Esophagus muscularis mucosa (tissue), 4 donors: ENCODE measurements around the gene SLC35E1. TPM values are rescaled to one million over a fixed set of nuclear protein-coding genes. Genes with fewer than 3 reads are reported as not detected.

Experiments used
- DNase-seq: peaks from one replicate; pipeline ENCODE4 v3.0.0-alpha.2; 2017; ENCODE audit errors: extremely low spot score
- H3K27ac ChIP-seq, 4 donors: fragments of 200-600 bp; sonication (generic); replicated peaks in 1 of 4; 1 replicate in 3 of 4; 2 replicates in 1 of 4; pipeline ENCODE4 v1.5.1; 2016 to 2019; ENCODE audit warnings: mild to moderate bottlenecking in 1 of 4
- H3K27me3 ChIP-seq, 4 donors: fragments of 200-600 bp; sonication (generic); one replicate each; pipeline versions ENCODE4 v1.5.1 to v1.6.0; 2016 to 2019
- H3K36me3 ChIP-seq, 4 donors: fragments of 200-600 bp; sonication (generic); one replicate each; pipeline ENCODE4 v1.5.1; 2016 to 2019
- H3K4me1 ChIP-seq, 4 donors: fragments of 200-600 bp; sonication (generic); one replicate each; pipeline ENCODE4 v1.5.1; 2016 to 2019
- H3K4me3 ChIP-seq, 4 donors: fragments of 200-600 bp; sonication (generic); 1 replicate in 2 of 4; 2 replicates in 2 of 4; pipeline ENCODE4 v1.5.1; 2016 to 2019; ENCODE audit warnings: mild to moderate bottlenecking in 4 of 4, moderate library complexity in 1 of 4
- H3K9me3 ChIP-seq, 4 donors: fragments of 200-600 bp; sonication (generic); 1 replicate in 3 of 4; 2 replicates in 1 of 4; pipeline ENCODE4 v1.5.1; 2016 to 2019
- CTCF ChIP-seq, 3 experiments: fragments of 200-600 bp in 2 of 3; fragments of 450-650 bp in 1 of 3; sonication (generic) in 2 of 3; IDR thresholded peaks; one replicate each; pipeline ENCODE4 v1.5.1; 2017 to 2019; ENCODE audit warnings: antibody characterized with exemption in 3 of 3, mild to moderate bottlenecking in 2 of 3, moderate library complexity in 1 of 3
- EP300 ChIP-seq: sonication (generic); formaldehyde crosslinking; IDR thresholded peaks from one replicate; pipeline ENCODE4 v1.6.1; 2017; ENCODE audit warnings: antibody characterized with exemption
- POLR2A ChIP-seq: fragments of 450-650 bp; IDR thresholded peaks from one replicate; pipeline ENCODE4 v1.6.1; 2017; ENCODE audit warnings: antibody characterized with exemption, moderate library complexity, mild to moderate bottlenecking, low read depth
- POLR2AphosphoS5 ChIP-seq, 2 donors: sonication (generic); formaldehyde crosslinking; IDR thresholded peaks; one replicate each; pipeline ENCODE4 v1.6.1; 2017; ENCODE audit warnings: antibody characterized with exemption in 2 of 2
- WGBS: methylation state at CpG from one replicate; pipeline ENCODE4 v1.1.5; 2018; 5-methylcytosine and 5-hydroxymethylcytosine counted together
- intact Hi-C: fragments of 100-400 bp; cut with DNase I; formaldehyde crosslinking; loops from one replicate; pipeline ENCODE4 v1.15.1; 2023
- total RNA-seq, 4 donors: library from RNA; depleted of rRNA; stranded (reverse); fragments of >200 nt; gene quantifications; one replicate each; pipeline versions ENCODE4 v1.1.0 to v1.2.1, GENCODE V29; 2016

The SLC35E1 gene
- total RNA-seq, 4 donors from 2014 or later: 22.8 to 39.7 (median 34.0) TPM

- no peaks in the 10 kb centered on the region for H3K27me3 ChIP-seq
- intact Hi-C loops: no loop called here
- peaks cover 90 to 100% (median 100%) of the 10 kb centered on the region in 4 donors for H3K36me3 ChIP-seq
- WGBS: 95% methylated on average over 18 of the region's 25 CpGs
- H3K9me3 ChIP-seq: no peaks in the 10 kb centered on the region
- no peak overlapping the region for H3K4me3 ChIP-seq
- no peaks in the 10 kb centered on the region for H3K4me1 ChIP-seq
- no peak overlapping the region for H3K27ac ChIP-seq
- TF ChIP-seq POLR2A (no peak), CTCF (IDR thresholded peaks at IDR 0.05) (no peak), EP300 (no peak), POLR2AphosphoS5 (IDR thresholded peaks at IDR 0.05) (no peak)
- DNase-seq: no peak
Measured at GRCh38 chr19:16522559-16523377, 49.4 kb downstream of the SLC35E1 start.

DNA sequence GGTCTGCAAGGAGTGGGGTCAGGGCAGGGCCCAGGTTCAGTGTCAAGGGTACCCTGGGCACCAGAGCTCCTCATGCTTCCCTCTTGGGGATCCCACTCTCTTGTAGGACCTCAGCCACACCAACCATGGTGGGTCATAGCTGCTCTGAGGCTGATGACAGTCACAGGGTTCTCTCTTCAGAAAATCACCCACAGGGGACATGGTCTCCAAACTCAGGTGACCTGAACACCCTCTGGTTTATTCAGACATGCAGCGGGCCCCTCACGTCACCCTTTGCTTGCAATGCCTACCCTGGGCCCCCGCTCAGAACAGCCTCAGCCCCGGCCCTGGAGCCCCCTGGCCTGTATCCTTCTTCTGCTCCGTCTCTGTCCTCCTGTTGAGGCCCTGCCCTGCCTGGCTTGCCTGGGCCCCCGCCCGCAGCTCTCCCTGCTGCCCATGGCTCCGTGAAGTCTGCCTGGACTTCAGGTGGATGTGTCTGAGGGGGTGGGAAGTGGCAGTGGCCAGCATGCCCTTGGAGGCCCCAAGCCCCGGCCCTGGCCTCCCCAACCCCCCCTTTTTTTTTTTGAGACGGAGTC lies 50.4 kb downstream of the SLC35E1 start:
- intact Hi-C loops: no loop called here
- H3K4me3 ChIP-seq: no peak overlapping the region
- no peak for TF ChIP-seq POLR2AphosphoS5 (IDR thresholded peaks at IDR 0.05)
- TF ChIP-seq EP300: no peak
- TF ChIP-seq POLR2A: no peak
- no peak for TF ChIP-seq CTCF (IDR thresholded peaks at IDR 0.05)
- WGBS: 91% methylated on average over 9 of the region's 10 CpGs
- H3K27ac ChIP-seq: no peak overlapping the region
- no peaks in the 10 kb centered on the region for H3K9me3 ChIP-seq
- H3K36me3 ChIP-seq: peaks cover 89 to 100% (median 100%) of the 10 kb centered on the region in 4 donors
- no peak for DNase-seq
- H3K27me3 ChIP-seq: no peaks in the 10 kb centered on the region
- no peaks in the 10 kb centered on the region for H3K4me1 ChIP-seq

DNA sequence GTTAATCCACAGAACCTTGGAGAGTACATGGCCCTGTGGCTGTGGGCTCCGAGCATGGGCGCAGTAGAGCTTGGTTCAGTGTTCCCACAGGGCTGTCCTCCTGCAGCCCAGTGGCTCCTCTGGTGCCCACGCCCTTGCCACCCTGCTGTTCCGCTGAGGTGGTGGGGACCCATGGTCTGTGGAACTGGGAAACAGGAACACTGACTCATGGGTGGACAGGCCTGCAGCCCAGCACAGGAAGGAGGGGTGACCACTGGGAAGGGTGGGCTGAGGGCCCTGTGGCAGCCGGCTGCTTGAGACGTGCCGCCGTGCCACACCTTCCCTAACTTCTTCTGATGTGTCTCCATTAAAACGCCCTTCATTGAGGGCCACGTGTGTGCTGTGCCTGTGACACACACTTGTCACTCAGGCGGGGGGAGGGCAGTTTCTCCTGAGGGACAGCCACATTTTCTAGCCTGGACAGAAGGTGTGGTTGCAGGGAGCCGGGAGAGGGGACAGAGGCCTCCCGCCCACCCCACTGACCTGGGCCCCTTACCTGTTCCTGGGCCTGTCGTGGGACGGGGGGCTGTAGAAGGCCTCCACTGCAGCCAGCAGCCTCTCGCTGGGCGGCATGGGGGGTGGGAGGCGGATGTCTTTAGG lies 51.1 kb downstream of the SLC35E1 start:
- Histone ChIP-seq H3K36me3 (peaks cover 82 to 100% (median 97%) of the 10 kb centered on the region in 4 donors), H3K27ac (no peak overlapping the region), H3K4me1 (no peaks in the 10 kb centered on the region), H3K27me3 (no peaks in the 10 kb centered on the region), H3K9me3 (no peaks in the 10 kb centered on the region), H3K4me3 (no peak overlapping the region)
- no peak for TF ChIP-seq POLR2AphosphoS5 (IDR thresholded peaks at IDR 0.05)
- TF ChIP-seq POLR2A: no peak
- no peak for TF ChIP-seq EP300
- TF ChIP-seq CTCF (IDR thresholded peaks at IDR 0.05): no peak
- WGBS: 90% methylated on average over 15 of the region's 18 CpGs
- intact Hi-C loops: no loop called here
- DNase-seq: no peak

DNA sequence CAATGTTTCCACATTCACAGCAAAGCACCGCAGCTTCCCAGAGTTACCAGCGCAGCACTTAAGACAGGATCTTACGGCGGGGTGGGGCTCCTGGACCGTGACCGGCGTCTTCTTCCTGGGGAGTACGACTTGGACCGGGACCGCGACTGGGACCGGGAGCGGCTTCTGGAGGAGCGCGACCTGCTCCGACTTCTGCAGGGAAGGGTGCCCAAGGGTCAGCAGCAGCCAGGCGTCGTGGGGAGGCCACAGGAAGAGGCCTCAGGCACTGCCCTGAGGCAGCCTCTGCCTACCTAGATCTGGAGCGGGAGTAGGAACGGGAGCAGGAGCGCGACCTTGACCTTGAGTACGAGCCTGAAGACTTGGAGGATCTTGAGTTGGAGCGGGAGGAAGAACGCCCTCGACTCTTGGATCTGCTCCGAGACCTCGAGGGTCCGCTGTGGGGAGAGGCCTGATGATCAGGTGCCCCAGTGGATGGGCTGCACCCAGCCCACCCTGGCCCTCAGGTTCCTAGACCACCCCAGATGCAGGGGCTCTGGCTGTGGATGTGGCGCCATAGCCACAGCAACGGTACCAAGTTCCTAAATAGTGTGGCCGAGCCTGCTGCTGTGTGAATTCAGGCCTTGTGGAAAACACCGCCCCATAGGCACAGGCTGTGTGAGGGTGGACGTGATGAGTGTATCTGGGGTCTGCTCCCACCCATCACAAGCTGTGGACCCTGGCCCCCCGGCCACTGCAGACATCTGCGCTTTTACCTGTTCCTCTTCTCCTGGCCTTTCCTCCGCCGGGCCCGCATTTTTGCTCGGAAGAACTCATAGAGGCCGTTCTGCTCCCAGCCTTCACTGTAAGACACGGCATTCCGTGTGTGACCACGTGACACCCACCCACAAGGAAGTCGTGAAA lies 51.9 kb downstream of the SLC35E1 start:
- Histone ChIP-seq H3K4me3 (no peak overlapping the region), H3K27me3 (no peaks in the 10 kb centered on the region), H3K36me3 (peaks cover 74 to 100% (median 91%) of the 10 kb centered on the region in 4 donors), H3K27ac (no peak overlapping the region), H3K9me3 (no peaks in the 10 kb centered on the region), H3K4me1 (no peaks in the 10 kb centered on the region)
- intact Hi-C loops: no loop called here
- 93% methylated on average over 30 of the region's 45 CpGs for WGBS
- TF ChIP-seq EP300: no peak
- TF ChIP-seq CTCF (IDR thresholded peaks at IDR 0.05): no peak
- TF ChIP-seq POLR2A: no peak
- TF ChIP-seq POLR2AphosphoS5 (IDR thresholded peaks at IDR 0.05): no peak
- DNase-seq: no peak
